GM23338 (cell line): ENCODE measurements around the gene VWCE. TPM values are rescaled to one million over a fixed set of nuclear protein-coding genes. Genes with fewer than 3 reads are reported as not detected.

Experiments
- ATAC-seq: fragments of 200-7000 bp; cut with Tn5 transposase; 3 replicates; pipeline ENCODE4 v1.9.1; 2020
- DNase-seq: peaks from one replicate; pipeline ENCODE4 v3.0.0-alpha.2; 2015; ENCODE audit warnings: low spot score
- H2AFZ ChIP-seq: fragments of 200-600 bp; sonication (generic); 2 replicates; pipeline ENCODE4 v1.8.0; 2016; ENCODE audit warnings: antibody characterized with exemption, mild to moderate bottlenecking, moderate library complexity
- H3F3A ChIP-seq: fragments of 200-600 bp; sonication (generic); replicated peaks from 2 replicates; pipeline ENCODE4 v1.8.0; 2017; ENCODE audit warnings: antibody characterized with exemption, mixed run types, low read depth
- H3K27ac ChIP-seq: fragments of 200-600 bp; sonication (generic); 2 replicates; pipeline ENCODE4 v1.6.1; 2016; ENCODE audit warnings: low read depth
- H3K27me3 ChIP-seq: fragments of 200-600 bp; sonication (generic); 2 replicates; pipeline ENCODE4 v1.8.0; 2016; ENCODE audit warnings: mild to moderate bottlenecking, mixed run types, moderate library complexity; ENCODE audit not compliant: insufficient read depth
- H3K36me3 ChIP-seq: fragments of 200-600 bp; sonication (generic); 2 replicates; pipeline ENCODE4 v1.8.0; 2016; ENCODE audit warnings: mild to moderate bottlenecking; ENCODE audit not compliant: insufficient read depth
- H3K4me1 ChIP-seq: fragments of 200-600 bp; sonication (generic); 2 replicates; pipeline ENCODE4 v1.8.0; 2016; ENCODE audit warnings: mild to moderate bottlenecking, moderate library complexity; ENCODE audit not compliant: insufficient read depth
- H3K4me2 ChIP-seq: fragments of 200-600 bp; sonication (generic); 2 replicates; pipeline ENCODE4 v1.7.1; 2017; ENCODE audit warnings: mixed run types
- H3K4me3 ChIP-seq: fragments of 200-600 bp; sonication (generic); 2 replicates; pipeline ENCODE4 v1.6.1; 2016; ENCODE audit warnings: mixed run types
- H3K79me2 ChIP-seq: fragments of 200-600 bp; sonication (generic); replicated peaks from 2 replicates; pipeline ENCODE4 v1.8.0; 2017; ENCODE audit warnings: mild to moderate bottlenecking; ENCODE audit not compliant: insufficient read depth
- H3K9me2 ChIP-seq: fragments of 200-600 bp; sonication (generic); 2 replicates; pipeline ENCODE4 v1.8.0; 2017; ENCODE audit not compliant: insufficient read depth
- H4K20me1 ChIP-seq: fragments of 200-600 bp; sonication (generic); replicated peaks from 2 replicates; pipeline ENCODE4 v1.8.0; 2017; ENCODE audit warnings: mild to moderate bottlenecking; ENCODE audit not compliant: insufficient read depth
- H3K27ac Mint-ChIP-seq: 2 replicates; pipeline ENCODE4 v1.8.0; 2020; ENCODE audit warnings: inconsistent platforms, mild to moderate bottlenecking, moderate library complexity, mixed read lengths
- H3K27me3 Mint-ChIP-seq: 3 replicates; pipeline ENCODE4 v1.8.0; 2022; ENCODE audit warnings: low read depth, mild to moderate bottlenecking, moderate library complexity, mixed read lengths, inconsistent platforms; ENCODE audit not compliant: insufficient read depth, poor library complexity
- H3K36me3 Mint-ChIP-seq: 3 replicates; pipeline ENCODE4 v1.8.0; 2021; ENCODE audit warnings: low read depth, mild to moderate bottlenecking, inconsistent platforms, moderate library complexity, mixed read lengths
- H3K4me1 Mint-ChIP-seq: 3 replicates; pipeline ENCODE4 v1.8.0; 2020; ENCODE audit warnings: mild to moderate bottlenecking, inconsistent platforms, mixed read lengths
- H3K4me3 Mint-ChIP-seq: 3 replicates; pipeline ENCODE4 v1.8.0; 2021; ENCODE audit warnings: moderate library complexity, mild to moderate bottlenecking, inconsistent platforms, mixed read lengths
- H3K9me3 Mint-ChIP-seq: 3 replicates; pipeline ENCODE4 v1.8.0; 2020; ENCODE audit warnings: moderate library complexity, mild to moderate bottlenecking, inconsistent platforms, mixed read lengths
- CTCF ChIP-seq, 2 experiments: fragments of 200-600 bp in 1 of 2; sonication (generic) in 1 of 2; conservative IDR thresholded peaks; 2 replicates each; pipeline versions ENCODE4 v1.5.1 to v1.6.1; 2016 to 2017; ENCODE audit warnings: antibody characterized with exemption in 2 of 2, low read depth in 2 of 2, mild to moderate bottlenecking in 2 of 2, moderate library complexity in 1 of 2
- EZH2 ChIP-seq: fragments of 200-600 bp; sonication (generic); IDR thresholded peaks from one replicate; pipeline ENCODE4 v1.8.0; 2017; ENCODE audit warnings: antibody characterized with exemption, mild to moderate bottlenecking, low read depth; ENCODE audit not compliant: unreplicated experiment
- JUNB ChIP-seq: IDR thresholded peaks from one replicate; pipeline ENCODE4 v1.6.1; 2016; ENCODE audit warnings: antibody characterized with exemption; ENCODE audit not compliant: unreplicated experiment
- ZNF331 ChIP-seq: fragments of 250-450 bp; sonication (Bioruptor Pico); IDR thresholded peaks from 2 replicates; pipeline ENCODE4 v1.5.0; 2020; ENCODE audit warnings: low read depth, mild to moderate bottlenecking, moderate library complexity
- ZNF462 ChIP-seq: fragments of 250-450 bp; sonication (Bioruptor Pico); IDR thresholded peaks from 2 replicates; pipeline ENCODE4 v1.5.0; 2020; ENCODE audit warnings: mild to moderate bottlenecking, moderate library complexity
- polyA plus RNA-seq: library from polyadenylated mRNA; unstranded; fragments of >200 nt; fragmentation: Nextera tagmentation; extraction: Ambion mirVana; gene quantifications from 2 replicates; pipeline ENCODE4 v1.2.1, GENCODE V29; 2016
- total RNA-seq: library from RNA; depleted of rRNA; stranded (reverse); fragments of >200 nt; shearing (Covaris generic); gene quantifications from 2 replicates; pipeline ENCODE4 v1.2.3, GENCODE V29; 2014

VWCE gene
- total and polyA plus RNA-seq, 2 experiments from 2014 or later = 9.9 to 16.9 TPM

GRCh38 chr11:61310749-61311148, 15.6 kb upstream of the VWCE start (continued):
- TF ChIP-seq ZNF462 (CRISPR knock-in tag) = no peak
- no peak for TF ChIP-seq CTCF (conservative IDR thresholded peaks at IDR 0.05; ENCODE audit: low read depth in 2 of 2)
- TF ChIP-seq ZNF331 (CRISPR knock-in tag) = no peak
- TF ChIP-seq EZH2 = no peak

- H3K9me3 Mint-ChIP-seq = no peaks in the 10 kb centered on the region
- Histone ChIP-seq H2AFZ (no peak overlapping the region), H4K20me1 (peaks cover 32% of the 10 kb centered on the region), H3K27ac (no peak overlapping the region), H3F3A (0 out of 2 replicates have a peak, but pooled peaks cover 7% of the 10 kb centered on the region), H3K4me2 (no peak overlapping the region), H3K27me3 (no peaks in the 10 kb centered on the region), H3K36me3 (peaks cover 81% of the 10 kb centered on the region), H3K79me2 (peaks cover 5% of the 10 kb centered on the region; the same call in 1 of the 2 replicates), H3K4me3 (no peak overlapping the region), H3K4me1 (no peaks in the 10 kb centered on the region), H3K9me2 (no peaks in the 10 kb centered on the region)
- H3K27ac Mint-ChIP-seq = no peak overlapping the region
- no peaks in the 10 kb centered on the region for H3K27me3 Mint-ChIP-seq
- no peak overlapping the region for H3K4me3 Mint-ChIP-seq
- DNase-seq = no peak
- peaks cover 38% of the 10 kb centered on the region for H3K36me3 Mint-ChIP-seq
- ATAC-seq = no peak
- H3K4me1 Mint-ChIP-seq = no peaks in the 10 kb centered on the region
- TF ChIP-seq ZNF462 (CRISPR knock-in tag) = no peak
- no peak for TF ChIP-seq JUNB
- no peak for TF ChIP-seq ZNF331 (CRISPR knock-in tag)
Observed at GRCh38 chr11:61309739-61310138, 14.6 kb upstream of the VWCE start.
